HG03442 (cell line): ENCODE data around the gene SLC6A6.
"Not testable (repeated sequence)": the region's sequence is repeated elsewhere in the genome, so short reads cannot be mapped to it uniquely, and the experiment has no call there.

ENCODE experiments used
- ATAC-seq: cut with Tn5 transposase; IDR thresholded peaks from one replicate; pipeline ENCODE4 v1.9.1; 2021; ENCODE audit warnings: mild to moderate bottlenecking, moderate library complexity; ENCODE audit not compliant: unreplicated experiment

The SLC6A6 gene

DNA sequence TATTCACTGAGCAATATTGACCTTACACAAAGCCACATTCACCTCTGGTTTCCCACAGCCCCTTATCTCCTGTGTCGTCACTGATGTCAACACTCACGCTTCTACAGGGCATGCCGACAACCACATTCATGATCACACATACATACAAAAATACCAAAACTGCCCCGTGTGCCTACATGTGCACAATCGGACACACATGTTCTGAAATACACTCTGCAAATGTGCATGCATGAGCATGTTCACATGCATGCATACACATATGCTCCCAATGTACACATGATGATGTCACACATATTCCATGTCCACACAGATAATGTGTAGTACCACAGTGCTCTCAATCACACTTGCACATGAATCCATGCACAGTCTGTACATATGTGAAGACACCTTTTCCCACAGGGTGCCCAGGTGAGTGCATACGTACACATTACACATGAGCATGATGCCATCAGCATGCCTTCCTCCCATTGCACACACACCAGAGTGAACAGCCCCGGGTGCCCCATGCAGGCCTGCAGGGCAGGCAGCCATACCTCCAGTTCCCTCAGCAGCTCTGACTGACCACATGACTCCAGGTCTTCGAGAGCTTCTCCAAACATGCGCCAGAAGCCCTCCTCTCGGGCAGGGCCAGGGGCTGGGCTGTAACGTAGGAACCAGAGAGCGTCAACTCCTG lies 100.8 kb downstream of the SLC6A6 start:
- ATAC-seq = no peak

DNA sequence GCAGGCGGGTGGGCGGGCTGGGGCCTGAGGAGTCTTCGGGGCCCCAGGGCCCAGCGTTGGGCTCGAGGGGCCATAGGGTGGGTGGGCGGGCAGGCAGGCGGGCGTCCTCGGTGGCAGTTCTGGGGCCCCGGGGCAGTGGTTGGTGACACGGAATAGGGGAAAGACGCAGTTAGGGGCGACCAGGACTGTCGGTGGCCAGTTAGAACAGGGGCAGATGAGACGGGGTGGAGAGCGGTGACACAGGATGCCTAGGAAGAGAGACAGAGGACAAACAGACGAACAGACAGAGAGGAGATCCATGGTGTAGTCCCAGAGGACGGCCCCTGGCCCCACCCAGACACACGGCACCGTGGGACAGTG lies 101.3 kb downstream of the SLC6A6 start:
- ATAC-seq = no peak

DNA sequence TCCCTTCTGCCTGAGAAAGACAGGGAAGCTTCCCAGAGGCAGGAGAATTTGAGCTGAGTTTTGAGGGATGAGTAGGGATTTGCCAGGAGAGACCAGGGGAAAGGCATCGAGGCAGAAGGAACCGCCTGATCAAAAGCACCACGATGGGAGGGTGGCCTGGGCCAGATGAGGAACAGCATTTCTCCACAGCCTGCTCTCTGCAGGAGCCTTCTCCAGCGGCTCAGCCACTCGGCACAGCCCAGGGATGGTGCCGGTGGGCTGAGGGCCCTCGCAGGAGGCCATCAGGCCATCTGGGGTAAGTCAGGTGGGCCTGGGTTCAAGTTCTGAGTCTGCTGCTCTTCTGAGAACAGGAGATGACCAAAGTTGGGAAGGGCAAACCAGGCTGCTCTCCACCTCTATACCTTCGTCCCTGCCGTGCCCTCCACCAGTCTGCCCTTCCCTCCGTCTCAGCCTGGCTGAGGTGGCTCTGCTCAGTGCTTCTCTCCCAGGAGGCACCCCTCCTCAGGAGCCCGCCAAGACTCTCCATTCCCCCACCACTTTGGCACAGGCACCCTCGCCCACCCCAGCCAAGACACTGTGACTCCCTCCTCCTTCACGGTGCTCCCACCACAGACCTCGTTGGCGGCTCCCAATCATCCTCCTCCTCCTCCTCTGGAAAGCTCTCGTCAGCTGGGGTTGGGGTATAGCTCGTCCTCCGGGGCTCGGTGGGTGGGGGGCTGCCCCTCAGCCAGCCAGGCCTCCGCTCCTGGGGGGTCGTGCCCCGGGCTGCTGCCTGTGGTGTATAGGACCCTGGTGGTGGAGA lies 102.8 kb downstream of the SLC6A6 start:
- ATAC-seq = no peak

DNA sequence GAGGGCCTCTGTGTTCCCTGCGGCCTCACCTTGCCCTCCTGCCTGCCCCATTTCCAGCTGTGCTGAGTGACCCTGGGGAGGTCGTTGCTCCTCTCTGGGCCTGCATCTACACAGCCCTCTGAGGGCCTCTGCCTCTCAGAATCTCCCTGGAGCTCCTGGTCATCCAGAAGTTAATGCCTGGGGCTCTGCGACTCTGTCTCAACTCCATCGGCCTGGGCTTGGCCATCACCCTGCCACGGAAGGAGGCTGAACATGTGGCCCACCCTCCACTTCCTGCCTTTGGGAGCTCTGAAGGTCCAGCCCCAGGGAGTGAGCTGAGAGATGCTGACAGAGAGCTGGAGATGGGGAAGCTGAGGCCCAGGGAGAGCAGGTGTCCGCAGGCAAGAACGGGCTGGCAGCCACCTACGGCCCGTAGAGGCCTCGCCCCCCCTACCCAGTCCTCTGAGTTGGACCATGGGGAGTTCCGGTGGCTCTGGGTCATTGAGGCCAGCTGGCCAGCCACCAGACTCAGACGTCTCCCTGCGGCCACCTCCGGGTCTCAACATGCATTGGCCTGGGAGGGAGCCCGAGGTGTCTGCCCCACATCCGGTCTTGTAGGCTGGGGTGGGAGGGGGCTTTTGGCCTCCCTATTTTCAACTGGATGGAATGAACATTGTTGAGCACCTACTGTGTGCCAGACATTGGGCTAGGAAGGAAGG lies 103.5 kb downstream of the SLC6A6 start:
- ATAC-seq = no peak

DNA sequence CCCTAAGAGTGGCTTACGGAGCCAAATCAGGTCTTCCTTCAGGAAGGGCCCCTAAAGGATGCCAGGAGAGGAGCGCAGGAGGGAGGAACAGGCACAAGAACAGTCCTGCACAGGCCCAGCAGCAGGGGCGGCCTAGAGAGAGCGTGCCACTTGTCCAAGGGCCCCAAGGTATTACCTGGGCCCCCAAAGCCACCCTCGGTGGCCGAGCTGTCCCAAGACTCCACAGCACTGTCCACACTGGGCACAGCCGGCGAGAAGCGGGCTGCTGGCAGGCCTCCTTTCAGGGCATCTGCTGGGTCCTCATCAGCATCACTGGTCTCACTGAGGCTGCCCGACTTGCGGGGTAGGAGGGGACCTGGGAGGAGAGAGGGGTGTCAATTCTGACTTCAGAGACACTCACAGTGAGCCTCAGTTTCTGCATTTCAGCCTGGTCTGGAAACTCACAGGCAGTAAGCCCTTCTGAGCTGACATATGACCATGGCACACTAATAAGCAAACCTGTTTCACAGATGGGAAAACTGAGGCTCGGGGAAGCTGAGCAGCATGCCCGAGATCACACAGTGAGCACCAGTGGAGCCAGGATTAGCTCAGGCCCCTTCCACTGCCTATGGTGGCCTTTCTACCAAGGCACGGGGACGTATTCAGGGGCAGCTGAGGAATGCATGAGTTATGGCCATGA lies 104.4 kb downstream of the SLC6A6 start:
- ATAC-seq = no peak

DNA sequence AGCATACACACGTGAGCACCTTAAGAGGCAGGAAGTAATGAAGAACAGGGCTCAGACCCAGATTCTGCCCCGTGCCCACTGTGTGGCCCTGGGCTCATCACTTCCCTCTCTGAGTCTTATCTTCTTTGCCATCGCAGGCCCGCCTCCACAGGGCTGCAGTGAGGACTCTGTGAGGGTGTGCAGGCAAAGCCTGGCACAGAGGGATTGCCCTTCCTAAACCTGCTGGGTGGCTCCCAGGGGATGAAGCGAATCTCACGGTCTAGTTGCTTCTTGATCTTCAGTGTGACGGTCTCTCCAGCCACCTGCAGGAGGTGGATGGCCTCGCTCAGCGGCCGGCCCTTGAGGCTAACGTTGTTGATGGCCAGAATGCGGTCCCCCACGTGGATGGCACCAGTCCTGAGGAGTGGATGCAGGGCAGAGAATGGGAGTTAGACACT lies 104.9 kb downstream of the SLC6A6 start:
- ATAC-seq = no peak

DNA sequence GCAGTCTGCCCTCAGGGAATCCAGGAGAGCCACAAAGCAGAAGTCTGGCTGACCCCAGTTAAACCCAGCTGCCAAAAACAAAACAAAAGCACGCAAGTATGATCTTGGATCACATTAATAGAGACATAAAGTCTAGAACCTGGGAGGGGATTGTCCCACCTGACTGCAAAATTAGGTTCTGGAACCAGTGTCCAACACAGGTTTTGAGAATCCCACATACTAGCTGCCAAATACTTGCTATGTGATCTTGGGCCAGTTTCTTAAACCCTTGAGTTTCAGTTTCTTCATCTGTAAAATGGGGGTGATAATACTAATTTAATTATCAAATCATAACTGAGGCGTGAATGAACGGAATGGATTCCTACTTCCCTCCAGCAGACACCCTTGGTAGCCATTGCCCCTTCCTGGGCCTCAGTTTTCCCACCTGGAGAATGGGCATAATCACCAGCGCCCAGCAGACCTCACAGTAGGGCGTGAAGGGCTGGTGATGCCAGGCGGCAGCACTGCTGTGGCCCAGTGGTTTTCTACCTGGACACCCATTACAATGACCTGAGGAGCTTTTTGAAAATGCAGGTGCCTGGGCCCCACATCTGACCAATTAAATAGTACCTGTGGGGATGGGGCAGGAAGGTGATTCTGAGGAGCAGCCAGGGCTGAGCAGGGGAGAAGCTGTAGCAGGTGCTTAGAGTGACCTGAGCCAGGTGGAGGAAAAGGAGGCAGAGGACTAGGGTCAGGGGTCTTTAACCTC lies 105.5 kb downstream of the SLC6A6 start:
- no peak for ATAC-seq

DNA sequence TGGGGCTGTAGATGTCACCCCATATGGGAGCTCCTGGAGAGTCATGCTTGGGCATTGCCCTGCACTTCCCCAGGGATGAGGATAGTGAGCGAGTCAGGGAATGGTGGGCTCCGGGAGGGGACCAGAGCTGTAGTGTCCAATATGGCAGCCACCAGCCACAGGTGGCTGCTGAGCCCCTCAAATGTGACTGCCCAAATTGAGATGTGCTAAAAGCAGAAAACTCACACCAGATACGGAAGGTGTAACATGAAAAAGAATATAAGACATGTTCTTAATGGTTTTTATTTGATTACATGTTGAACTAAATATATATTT lies 106.1 kb downstream of the SLC6A6 start:
- no peak for ATAC-seq

DNA sequence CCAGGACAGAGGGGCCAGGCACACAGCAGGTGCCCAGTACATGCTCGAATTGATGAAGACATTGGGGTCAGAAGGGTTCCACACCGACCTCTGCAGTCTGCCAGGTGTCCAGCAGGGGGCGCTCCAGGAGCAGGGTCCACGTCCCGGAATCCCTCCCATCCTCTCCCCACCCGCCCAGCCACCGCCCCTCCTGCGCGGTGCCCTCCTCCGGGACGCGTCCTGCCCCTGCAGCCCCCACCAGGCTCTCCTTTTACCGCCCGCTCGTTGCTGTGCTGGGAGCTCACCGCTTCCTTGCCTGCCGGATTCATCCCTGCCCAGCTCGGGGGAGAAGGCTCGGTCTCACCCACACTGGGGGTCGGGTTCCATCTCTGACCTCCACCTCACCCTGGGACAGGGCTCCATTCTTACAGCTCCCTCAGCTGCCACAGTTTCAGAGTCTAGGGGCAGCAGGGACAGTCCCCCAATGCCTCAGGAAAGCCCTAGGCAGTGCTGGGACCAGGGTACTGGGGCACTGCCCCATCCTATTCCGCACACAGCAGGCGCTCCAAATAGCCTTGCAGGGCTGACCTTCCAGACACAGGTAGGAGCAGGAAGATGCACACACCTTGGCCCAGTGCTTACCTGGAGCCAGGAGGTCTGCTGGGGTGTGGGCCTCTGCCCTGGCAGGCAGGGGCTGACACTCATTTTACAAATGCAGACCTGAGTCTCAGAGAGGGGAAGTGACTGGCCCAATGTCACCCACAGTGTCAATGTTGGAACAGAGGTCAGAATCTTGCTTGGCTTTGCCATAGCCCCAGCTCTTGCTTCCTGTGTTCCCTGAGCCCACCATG lies 106.8 kb downstream of the SLC6A6 start:
- peak; percentile 41 for ATAC-seq

DNA sequence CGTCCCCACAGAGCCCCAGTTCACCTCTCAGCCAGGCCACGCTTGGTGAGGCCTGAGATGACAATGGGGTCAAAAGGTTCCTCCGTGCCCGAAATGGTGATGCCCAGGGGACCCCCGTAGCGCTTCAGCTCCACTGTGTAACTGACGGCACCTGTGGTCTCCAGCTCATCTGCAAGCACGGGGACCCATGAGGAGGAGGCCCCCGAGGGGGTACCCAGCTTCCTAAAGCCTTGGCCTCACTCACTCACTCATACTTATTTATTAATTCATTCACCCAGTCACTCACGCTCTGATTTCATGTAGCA lies 107.3 kb downstream of the SLC6A6 start:
- ATAC-seq = no peak

DNA sequence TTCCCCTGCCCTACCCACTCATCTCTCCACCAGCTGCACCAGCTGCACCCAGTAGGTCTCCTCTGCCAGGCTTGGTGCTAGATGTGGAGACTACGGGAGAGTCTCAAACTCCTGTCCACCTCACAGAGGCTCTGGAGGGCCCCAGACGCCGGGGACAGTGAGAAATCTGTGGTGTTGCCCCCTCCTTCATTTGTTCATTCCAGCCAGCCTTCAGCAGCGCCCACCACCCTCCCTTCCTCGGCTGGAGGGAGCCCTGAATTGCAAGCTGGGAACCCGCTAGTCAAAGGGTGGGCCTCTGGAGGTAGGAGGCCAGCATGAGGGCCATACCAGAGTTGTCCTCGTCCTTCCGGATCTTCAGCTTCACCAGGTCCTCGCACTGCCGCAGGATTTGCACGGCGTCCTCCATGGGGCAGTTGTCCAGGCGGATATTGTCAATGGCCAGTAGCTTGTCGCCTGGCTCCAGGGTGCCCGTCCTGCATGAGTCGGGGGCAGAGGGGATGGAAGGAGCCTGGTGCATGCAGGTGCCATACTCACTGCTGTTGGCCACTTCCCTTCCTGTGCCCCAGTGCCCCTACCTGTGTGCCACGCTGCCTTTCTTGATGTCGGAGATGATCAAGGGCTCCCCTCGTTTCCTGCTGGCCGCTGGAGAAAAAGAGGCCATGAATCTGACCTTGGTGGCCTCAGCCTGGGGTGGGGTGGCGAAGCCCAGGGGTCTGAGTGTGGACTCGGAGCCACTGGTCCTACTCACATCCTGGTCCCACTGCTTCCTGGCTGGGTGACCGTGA lies 108.6 kb downstream of the SLC6A6 start:
- no peak for ATAC-seq

DNA sequence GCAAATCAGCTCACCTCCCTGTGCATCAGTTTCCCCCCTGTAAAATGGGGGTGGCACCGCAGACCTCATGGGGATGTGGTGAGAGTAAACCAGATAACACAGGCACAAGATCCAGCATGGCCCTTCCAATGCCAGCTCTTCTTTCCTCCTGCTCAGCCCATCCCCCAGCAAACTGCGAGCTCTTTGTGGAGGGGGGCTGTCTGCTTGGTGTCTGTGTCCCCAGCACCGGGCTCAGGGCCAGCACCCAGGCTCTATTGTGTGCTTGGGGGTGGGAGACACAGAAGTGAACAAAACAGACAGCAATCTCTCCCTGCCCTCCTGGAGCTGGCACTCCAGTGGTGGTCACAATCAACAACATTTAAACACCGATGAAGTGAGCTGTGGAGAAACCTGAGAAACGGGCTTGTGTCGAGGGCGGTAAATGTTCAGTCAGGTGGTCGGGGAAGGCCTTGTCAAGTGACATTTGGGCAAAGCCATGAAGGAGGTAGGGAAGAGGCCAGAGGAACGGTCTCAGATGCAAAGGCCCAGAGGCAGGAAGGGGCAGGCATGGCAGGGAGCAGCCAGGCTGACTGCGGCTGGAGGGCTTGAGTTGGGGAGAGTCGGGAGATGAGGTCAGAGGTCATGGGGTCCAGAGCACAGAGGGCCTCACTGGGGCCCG lies 109.3 kb downstream of the SLC6A6 start:
- no peak for ATAC-seq

DNA sequence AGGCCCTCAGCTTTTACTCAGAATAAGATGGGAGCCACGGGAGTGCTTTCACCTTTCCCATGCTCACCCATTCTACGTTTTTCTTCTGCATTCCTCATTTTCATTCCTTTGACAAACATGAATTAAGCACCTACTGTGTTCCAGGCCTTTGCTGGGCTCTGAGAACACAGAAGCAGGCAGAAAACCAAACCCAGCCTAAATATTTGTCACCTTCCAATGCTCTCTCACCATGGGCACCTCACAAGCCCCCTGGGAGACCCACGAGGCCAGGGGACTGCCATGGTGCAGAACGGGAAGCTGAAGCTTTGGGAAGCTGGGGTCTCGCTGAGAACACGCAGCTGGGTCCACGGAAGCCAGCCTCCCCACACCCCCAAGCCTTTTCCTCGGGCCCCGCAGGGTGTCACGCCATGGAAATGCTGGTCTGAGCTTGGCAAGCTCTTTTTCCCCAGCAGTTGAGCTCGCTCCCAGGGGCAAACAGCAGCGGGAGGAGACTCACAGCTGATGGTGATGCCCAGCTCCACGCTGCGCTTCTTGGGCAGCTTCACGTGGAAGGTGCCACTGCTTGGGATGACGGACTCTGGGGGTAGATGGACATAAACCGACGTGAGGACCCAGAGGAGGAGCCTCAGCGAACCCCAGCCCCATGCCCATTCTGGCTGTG lies 110.0 kb downstream of the SLC6A6 start:
- ATAC-seq = no peak

DNA sequence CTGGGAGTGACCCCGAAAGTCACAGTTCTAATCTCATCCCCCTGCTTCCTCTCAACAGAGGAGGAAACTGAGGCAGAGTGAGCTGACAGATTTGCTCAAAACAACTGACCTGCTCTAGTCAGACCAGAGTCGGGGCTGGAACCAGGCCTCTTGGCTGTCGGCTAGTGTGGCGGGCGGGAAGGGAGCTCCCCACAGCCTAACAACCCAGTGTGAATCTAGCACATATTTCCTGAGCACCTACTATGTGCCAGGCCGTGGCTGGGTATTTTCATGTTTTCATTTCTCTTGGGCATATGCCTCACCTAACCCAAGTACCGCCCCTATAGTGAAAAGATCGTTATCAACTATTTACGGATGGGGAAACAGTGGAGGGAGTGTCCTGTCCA lies 110.5 kb downstream of the SLC6A6 start:
- no peak for ATAC-seq

DNA sequence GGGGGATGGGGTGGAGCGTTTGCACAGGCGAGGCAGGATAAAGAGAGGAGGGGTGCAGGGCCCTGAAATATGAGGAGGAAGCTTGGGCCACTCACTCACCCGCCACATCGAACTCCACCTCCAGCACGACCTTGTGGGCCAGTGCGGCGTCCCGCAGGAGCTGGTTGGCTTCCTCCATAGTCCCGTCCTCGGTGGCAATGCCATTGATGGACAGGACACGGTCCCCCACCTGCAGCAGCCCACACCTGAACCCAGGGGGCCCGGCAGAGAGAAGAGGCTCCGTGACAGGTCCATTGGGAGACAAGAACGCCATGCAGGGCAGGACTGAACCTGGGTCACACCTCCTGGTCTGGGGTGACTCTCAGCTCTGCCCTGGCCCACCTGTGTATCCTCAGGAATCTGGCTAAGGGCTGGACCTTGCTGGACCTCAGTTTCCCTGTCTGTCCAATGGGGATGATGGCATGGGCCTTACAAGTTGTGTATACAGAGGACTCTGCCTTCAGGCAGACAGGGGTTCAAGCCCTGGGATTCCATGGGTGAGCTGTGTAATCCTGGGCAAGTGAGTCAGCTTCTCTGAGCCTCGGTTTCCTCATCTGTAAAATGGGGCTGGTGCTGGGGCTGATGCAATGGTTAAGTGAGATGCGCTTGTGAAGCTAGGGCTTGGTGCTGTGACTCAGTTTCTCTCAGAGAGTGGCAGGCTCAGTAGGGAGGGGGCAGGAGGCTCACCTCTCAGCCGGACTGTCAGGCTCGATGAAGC lies 111.3 kb downstream of the SLC6A6 start:
- no peak for ATAC-seq

DNA sequence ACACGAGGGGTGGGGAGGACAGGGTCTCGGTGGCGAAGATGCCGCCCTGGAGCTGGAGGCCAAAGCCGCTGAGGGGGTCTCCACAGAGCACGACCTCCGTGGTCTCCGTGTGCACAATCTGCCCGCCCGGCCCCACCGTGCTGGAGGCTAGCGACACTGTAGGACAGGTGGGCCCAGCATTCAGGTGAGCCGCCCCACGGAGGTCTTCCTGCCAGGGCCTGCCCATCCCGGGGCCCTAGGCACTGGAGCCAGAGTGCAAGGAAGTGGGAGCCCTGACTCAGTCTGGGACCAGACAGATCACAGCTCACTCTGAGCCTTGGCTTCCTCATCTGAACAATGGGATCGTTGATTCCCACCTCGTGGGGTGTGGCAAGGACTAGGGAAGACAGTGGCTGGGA lies 111.9 kb downstream of the SLC6A6 start:
- ATAC-seq = no peak

DNA sequence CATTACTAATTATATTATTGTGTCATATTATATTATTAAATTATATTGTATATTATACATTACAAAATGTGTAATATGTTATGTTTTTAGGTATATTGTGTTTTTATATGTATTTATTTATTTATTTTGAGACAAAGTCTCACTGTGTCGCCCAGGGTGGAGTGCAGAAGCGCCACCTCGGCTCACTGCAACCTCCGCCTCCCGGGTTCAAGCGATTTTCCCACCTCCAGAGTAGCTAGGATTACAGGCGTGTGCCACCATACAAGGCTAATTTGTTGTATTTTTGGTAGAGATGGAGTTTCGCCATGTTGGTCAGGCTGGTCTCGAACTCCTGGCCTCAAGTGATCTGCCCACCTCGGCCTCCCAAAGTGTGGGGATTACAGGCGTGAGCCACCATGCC lies 113.1 kb downstream of the SLC6A6 start:
- not testable (repeated sequence) for ATAC-seq
